Thyroid gland (tissue), 4 donors: ENCODE data around the gene HTRA3. TPM values are rescaled to one million over a fixed set of nuclear protein-coding genes. Genes with fewer than 3 reads are reported as not detected.

Experiments
- DNase-seq, 2 donors: peaks; one replicate each; pipeline ENCODE4 v3.0.0-alpha.2; 2019
- H3K27ac ChIP-seq, 3 donors: fragments of 200-600 bp; sonication (generic); 1 replicate in 2 of 3; 2 replicates in 1 of 3; pipeline ENCODE4 v1.5.1; 2016 to 2019; ENCODE audit warnings: mild to moderate bottlenecking in 1 of 3, moderate library complexity in 1 of 3
- H3K27me3 ChIP-seq: fragments of 200-600 bp; sonication (generic); one replicate; pipeline ENCODE4 v1.5.1; 2019
- H3K36me3 ChIP-seq, 2 donors: fragments of 200-600 bp; sonication (generic); one replicate each; pipeline ENCODE4 v1.5.1; 2016 to 2019
- H3K4me1 ChIP-seq, 2 donors: fragments of 200-600 bp; sonication (generic); one replicate each; pipeline ENCODE4 v1.5.1; 2017 to 2019
- H3K4me3 ChIP-seq, 3 donors: fragments of 200-600 bp; sonication (generic); replicated peaks in 1 of 3; 1 replicate in 2 of 3; 2 replicates in 1 of 3; pipeline ENCODE4 v1.5.1; 2016; ENCODE audit warnings: mild to moderate bottlenecking in 1 of 3
- H3K9me3 ChIP-seq: fragments of 200-600 bp; sonication (generic); one replicate; pipeline ENCODE4 v1.5.1; 2017
- CTCF ChIP-seq, 6 experiments: fragments of 200-600 bp in 3 of 6; fragments of 450-650 bp in 3 of 6; sonication (generic) in 3 of 6; IDR thresholded peaks; one replicate each; pipeline ENCODE4 v1.5.1; 2016 to 2019; ENCODE audit warnings: antibody characterized with exemption in 6 of 6, mild to moderate bottlenecking in 2 of 6, inconsistent platforms in 1 of 6, moderate library complexity in 1 of 6
- POLR2A ChIP-seq, 2 donors: fragments of 450-650 bp; IDR thresholded peaks; one replicate each; pipeline ENCODE4 v1.6.1; 2017; ENCODE audit warnings: antibody characterized with exemption in 2 of 2, mild to moderate bottlenecking in 2 of 2, moderate library complexity in 1 of 2
- WGBS, 2 donors: methylation state at CpG; one replicate each; pipeline ENCODE4 v1.1.5; 2017; 5-methylcytosine and 5-hydroxymethylcytosine counted together
- intact Hi-C: fragments of 100-400 bp; cut with DNase I; formaldehyde crosslinking; loops from one replicate; pipeline ENCODE4 v1.15.1; 2023
- total RNA-seq, 4 donors: library from RNA; depleted of rRNA; stranded (reverse); fragments of >200 nt; gene quantifications; one replicate each; pipeline ENCODE4 v1.2.3, GENCODE V29; 2016

Gene HTRA3
- total RNA-seq, 4 donors from 2014 or later = 6.9 to 38.3 (median 14.0) TPM

DNA sequence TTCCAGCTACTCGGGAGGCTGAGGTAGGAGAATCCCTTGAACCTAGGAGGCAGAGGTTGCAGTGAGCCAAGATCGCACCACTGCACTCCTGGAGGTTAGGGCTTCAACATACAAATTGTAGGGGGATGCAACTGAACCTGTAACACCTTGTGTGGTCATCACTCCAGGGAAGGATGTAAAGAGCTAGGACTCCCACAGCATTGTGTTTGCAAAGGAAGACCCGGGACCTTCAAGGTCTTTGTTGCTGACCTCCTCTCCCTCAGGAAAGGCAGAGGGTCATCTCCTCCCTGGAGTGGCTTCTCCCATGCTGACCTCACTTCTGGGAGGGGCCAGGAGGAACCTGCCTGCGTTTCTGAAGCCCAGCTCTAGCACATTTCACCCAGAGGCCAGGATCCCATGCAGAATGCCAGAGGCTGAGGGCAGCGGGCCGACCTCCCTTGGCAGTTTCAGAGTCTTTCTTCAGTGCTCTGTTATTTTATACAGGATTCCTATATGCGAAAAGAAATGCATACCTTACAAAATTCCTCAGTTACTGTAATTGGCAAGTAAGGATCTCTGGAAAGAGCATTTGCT, 80.2 kb downstream of the HTRA3 start:
- intact Hi-C loops = no loop called here
- Histone ChIP-seq H3K4me3 (no peak overlapping the region), H3K27me3 (no peaks in the 10 kb centered on the region), H3K36me3 (no peaks in the 10 kb centered on the region), H3K9me3 (no peaks in the 10 kb centered on the region), H3K4me1 (peaks cover 32 to 48% of the 10 kb centered on the region in 2 donors), H3K27ac (peak overlapping the region in 1 of 3 donors; percentile 22)
- WGBS, 2 donors = 85 to 88% methylated on average over 7 of the region's 7 CpGs
- no peak for TF ChIP-seq CTCF (IDR thresholded peaks at IDR 0.05)
- no peak for TF ChIP-seq POLR2A (IDR thresholded peaks at IDR 0.05)
- no peak for DNase-seq

DNA sequence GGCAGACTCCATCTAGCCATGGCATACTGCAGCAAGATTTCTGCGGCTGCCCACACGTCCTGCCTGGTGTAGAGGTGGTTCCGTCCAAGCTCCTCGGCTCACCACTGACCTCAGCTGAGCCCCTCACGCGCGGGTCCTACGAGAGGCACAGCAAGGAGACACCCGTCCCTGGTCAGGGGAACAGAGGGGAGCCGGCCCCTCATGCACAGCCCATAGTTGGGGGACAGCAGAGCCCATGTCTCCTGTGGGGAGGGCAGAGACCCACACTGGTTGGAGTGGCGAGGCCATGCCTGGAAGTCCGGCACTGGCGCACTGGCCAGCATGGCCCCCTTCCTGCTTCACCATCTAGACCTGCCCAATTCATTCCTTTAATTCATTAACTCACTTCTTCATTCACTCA, 80.8 kb downstream of the HTRA3 start:
- peaks cover 32 to 54% of the 10 kb centered on the region in 2 donors for H3K4me1 ChIP-seq
- H3K4me3 ChIP-seq = no peak overlapping the region
- no peaks in the 10 kb centered on the region for H3K36me3 ChIP-seq
- DNase-seq = no peak
- 98% methylated on average over 12 of the region's 13 CpGs for WGBS, 2 donors
- no peaks in the 10 kb centered on the region for H3K9me3 ChIP-seq
- intact Hi-C loops = no loop called here
- TF ChIP-seq POLR2A (IDR thresholded peaks at IDR 0.05) (no peak), CTCF (IDR thresholded peaks at IDR 0.05) (no peak)
- no peaks in the 10 kb centered on the region for H3K27me3 ChIP-seq
- peak overlapping the region in 2 of 3 donors; percentile 92 to 97 for H3K27ac ChIP-seq

- Histone ChIP-seq H3K36me3 (no peaks in the 10 kb centered on the region), H3K27me3 (no peaks in the 10 kb centered on the region), H3K4me1 (peaks cover 37 to 60% of the 10 kb centered on the region in 2 donors), H3K9me3 (no peaks in the 10 kb centered on the region), H3K4me3 (no peak overlapping the region), H3K27ac (peak overlapping the region; percentile 92 to 97 (median 95))
- DNase-seq = peak in 1 of 2 donors; percentile 30
- intact Hi-C loops = no loop called here
- 85 to 87% methylated on average over 11 to 18 of the region's 19 CpGs for WGBS, 2 donors
- TF ChIP-seq CTCF (IDR thresholded peaks at IDR 0.05) = no peak
- no peak for TF ChIP-seq POLR2A (IDR thresholded peaks at IDR 0.05)
These were observed 81.4 kb downstream of the HTRA3 start for GRCh38 chr4:8350841-8351461.

- Histone ChIP-seq H3K9me3 (no peaks in the 10 kb centered on the region), H3K27ac (peak overlapping the region; percentile 92 to 97 (median 95)), H3K4me3 (no peak overlapping the region), H3K27me3 (no peaks in the 10 kb centered on the region), H3K4me1 (peaks cover 41 to 64% of the 10 kb centered on the region in 2 donors), H3K36me3 (no peaks in the 10 kb centered on the region)
- TF ChIP-seq CTCF (IDR thresholded peaks at IDR 0.05) (no peak), POLR2A (IDR thresholded peaks at IDR 0.05) (peak in 1 of 2 donors; percentile 59)
- intact Hi-C loops = no loop called here
- DNase-seq = peak; percentile 88 to 90
- 15 to 21% methylated on average over 8 of the region's 8 CpGs for WGBS, 2 donors
These were observed 82.4 kb downstream of the HTRA3 start for GRCh38 chr4:8351931-8352367.
